ENCODE data around the gene OR51A4. TPM values are rescaled to one million over a fixed set of nuclear protein-coding genes. Genes with fewer than 3 reads are reported as not detected.
"Not testable (repeated sequence)": the region's sequence is repeated elsewhere in the genome, so short reads cannot be mapped to it uniquely, and the experiment has no call there.

The OR51A4 gene
- not detected in 2 replicates for total RNA-seq (2014; rRNA removed; shearing (Covaris generic))

GRCh38 chr11:4947505-4947904, at the start of gene OR51A4:
Gene OR51A4 (minus strand): TSS chr11:4947605. CDS start chr11:4947100, 505 bp downstream.
- Histone ChIP-seq H3K27me3 (ENCODE audit: control insufficient read depth, insufficient read depth, low read length) (no peaks in the 10 kb centered on the region), H3K36me3 (replicated peaks; ENCODE audit: control insufficient read depth, insufficient read depth, low read length) (no peaks in the 10 kb centered on the region), H3K4me3 (ENCODE audit: insufficient read depth, low read depth, low read length) (no peak within 1 kb of the TSS)
- no peak for DNase-seq

- Histone ChIP-seq H3K4me3 (ENCODE audit: insufficient read depth, low read depth, low read length) (no peak within 1 kb of the TSS), H3K36me3 (replicated peaks; ENCODE audit: control insufficient read depth, insufficient read depth, low read length) (no peaks in the 10 kb centered on the region), H3K27me3 (ENCODE audit: control insufficient read depth, insufficient read depth, low read length) (no peaks in the 10 kb centered on the region)
- DNase-seq, result no peak
These were observed 47.1 kb upstream of the OR51A4 start, which contains the start of gene OR51L1 for GRCh38 chr11:4994551-4994950. Gene OR51L1 (plus strand): TSS chr11:4994851. CDS start chr11:4998983, 4,132 bp downstream.

GRCh38 chr11:4991060-4991459, 43.7 kb upstream of the OR51A4 start:
- no peak overlapping the region for H3K4me3 ChIP-seq (ENCODE audit: insufficient read depth, low read depth, low read length)
- H3K36me3 ChIP-seq (replicated peaks; ENCODE audit: control insufficient read depth, insufficient read depth, low read length), result no peaks in the 10 kb centered on the region
- no peaks in the 10 kb centered on the region for H3K27me3 ChIP-seq (ENCODE audit: control insufficient read depth, insufficient read depth, low read length)
- DNase-seq, result peak; percentile 3

- no peak overlapping the region for H3K4me3 ChIP-seq (ENCODE audit: insufficient read depth, low read depth, low read length)
These were observed 36.4 kb upstream of the OR51A4 start for GRCh38 chr11:4983841-4984240.

GRCh38 chr11:4982678-4983077, 35.3 kb upstream of the OR51A4 start:
- H3K36me3 ChIP-seq (replicated peaks; ENCODE audit: control insufficient read depth, insufficient read depth, low read length), result no peaks in the 10 kb centered on the region
- no peak overlapping the region for H3K4me3 ChIP-seq (ENCODE audit: insufficient read depth, low read depth, low read length)
- H3K27me3 ChIP-seq (ENCODE audit: control insufficient read depth, insufficient read depth, low read length), result no peaks in the 10 kb centered on the region
- no peak for DNase-seq

More at GRCh38 chr11:4983841-4984240, 36.4 kb upstream of the OR51A4 start:
- no peak for DNase-seq
- no peaks in the 10 kb centered on the region for H3K27me3 ChIP-seq (ENCODE audit: control insufficient read depth, insufficient read depth, low read length)
- H3K36me3 ChIP-seq (replicated peaks; ENCODE audit: control insufficient read depth, insufficient read depth, low read length), result no peaks in the 10 kb centered on the region

GRCh38 chr11:4979036-4979435, 31.6 kb upstream of the OR51A4 start:
- Histone ChIP-seq H3K36me3 (replicated peaks; ENCODE audit: control insufficient read depth, insufficient read depth, low read length) (no peaks in the 10 kb centered on the region), H3K27me3 (ENCODE audit: control insufficient read depth, insufficient read depth, low read length) (no peaks in the 10 kb centered on the region), H3K4me3 (ENCODE audit: insufficient read depth, low read depth, low read length) (no peak overlapping the region)
- no peak for DNase-seq

GRCh38 chr11:4975436-4975835, 28.0 kb upstream of the OR51A4 start:
- no peak for DNase-seq
- no peaks in the 10 kb centered on the region for H3K27me3 ChIP-seq (ENCODE audit: control insufficient read depth, insufficient read depth, low read length)
- no peak overlapping the region for H3K4me3 ChIP-seq (ENCODE audit: insufficient read depth, low read depth, low read length)
- H3K36me3 ChIP-seq (replicated peaks; ENCODE audit: control insufficient read depth, insufficient read depth, low read length), result no peaks in the 10 kb centered on the region

GRCh38 chr11:4962816-4963215, 15.4 kb upstream of the OR51A4 start:
- Histone ChIP-seq H3K4me3 (ENCODE audit: insufficient read depth, low read depth, low read length) (no peak overlapping the region), H3K27me3 (ENCODE audit: control insufficient read depth, insufficient read depth, low read length) (no peaks in the 10 kb centered on the region), H3K36me3 (replicated peaks; ENCODE audit: control insufficient read depth, insufficient read depth, low read length) (no peaks in the 10 kb centered on the region)
- no peak for DNase-seq

GRCh38 chr11:4960877-4961276, 13.5 kb upstream of the OR51A4 start:
- H3K36me3 ChIP-seq (replicated peaks; ENCODE audit: control insufficient read depth, insufficient read depth, low read length), result no peaks in the 10 kb centered on the region
- DNase-seq, result no peak
- H3K4me3 ChIP-seq (ENCODE audit: insufficient read depth, low read depth, low read length), result no peak overlapping the region
- no peaks in the 10 kb centered on the region for H3K27me3 ChIP-seq (ENCODE audit: control insufficient read depth, insufficient read depth, low read length)

GRCh38 chr11:4957396-4957795, 10.0 kb upstream of the OR51A4 start:
- H3K4me3 ChIP-seq (ENCODE audit: insufficient read depth, low read depth, low read length), result no peak overlapping the region
- no peaks in the 10 kb centered on the region for H3K36me3 ChIP-seq (replicated peaks; ENCODE audit: control insufficient read depth, insufficient read depth, low read length)
- no peaks in the 10 kb centered on the region for H3K27me3 ChIP-seq (ENCODE audit: control insufficient read depth, insufficient read depth, low read length)
- DNase-seq, result no peak

- H3K36me3 ChIP-seq (replicated peaks; ENCODE audit: control insufficient read depth, insufficient read depth, low read length); H3K4me3 ChIP-seq (ENCODE audit: insufficient read depth, low read depth, low read length); DNase-seq; H3K27me3 ChIP-seq (ENCODE audit: control insufficient read depth, insufficient read depth, low read length): not testable (repeated sequence)
These were observed 8.2 kb upstream of the OR51A4 start, which contains the start of gene OR51A2 for GRCh38 chr11:4955613-4956012. Gene OR51A2 (minus strand): TSS chr11:4955713. CDS start chr11:4955713, 0 bp downstream.

- H3K36me3 ChIP-seq (replicated peaks; ENCODE audit: control insufficient read depth, insufficient read depth, low read length), result no peaks in the 10 kb centered on the region
- no peak for DNase-seq
- H3K27me3 ChIP-seq (ENCODE audit: control insufficient read depth, insufficient read depth, low read length), result no peaks in the 10 kb centered on the region
- H3K4me3 ChIP-seq (ENCODE audit: insufficient read depth, low read depth, low read length), result no peak overlapping the region
These were observed 10.7 kb downstream of the OR51A4 start for GRCh38 chr11:4936745-4937144.

- H3K36me3 ChIP-seq (replicated peaks; ENCODE audit: control insufficient read depth, insufficient read depth, low read length), result no peaks in the 10 kb centered on the region
- DNase-seq, result no peak
- H3K27me3 ChIP-seq (ENCODE audit: control insufficient read depth, insufficient read depth, low read length), result no peaks in the 10 kb centered on the region
- no peak overlapping the region for H3K4me3 ChIP-seq (ENCODE audit: insufficient read depth, low read depth, low read length)
These were observed 14.7 kb downstream of the OR51A4 start for GRCh38 chr11:4932751-4933150.

- no peaks in the 10 kb centered on the region for H3K27me3 ChIP-seq (ENCODE audit: control insufficient read depth, insufficient read depth, low read length)
- H3K36me3 ChIP-seq (replicated peaks; ENCODE audit: control insufficient read depth, insufficient read depth, low read length), result no peaks in the 10 kb centered on the region
- DNase-seq, result no peak
- H3K4me3 ChIP-seq (ENCODE audit: insufficient read depth, low read depth, low read length), result no peak overlapping the region
These were observed 20.8 kb downstream of the OR51A4 start for GRCh38 chr11:4926608-4927007.

- H3K27me3 ChIP-seq (ENCODE audit: control insufficient read depth, insufficient read depth, low read length), result no peaks in the 10 kb centered on the region
- no peaks in the 10 kb centered on the region for H3K36me3 ChIP-seq (replicated peaks; ENCODE audit: control insufficient read depth, insufficient read depth, low read length)
- no peak within 1 kb of the TSS for H3K4me3 ChIP-seq (ENCODE audit: insufficient read depth, low read depth, low read length)
- DNase-seq, result no peak
These were observed 23.2 kb downstream of the OR51A4 start, which contains the start of gene OR51G1 for GRCh38 chr11:4924239-4924638. Gene OR51G1 (minus strand): TSS chr11:4924339. CDS start chr11:4924339, 0 bp downstream.

GRCh38 chr11:4922304-4922703, 25.1 kb downstream of the OR51A4 start:
- Histone ChIP-seq H3K36me3 (replicated peaks; ENCODE audit: control insufficient read depth, insufficient read depth, low read length) (no peaks in the 10 kb centered on the region), H3K4me3 (ENCODE audit: insufficient read depth, low read depth, low read length) (no peak overlapping the region), H3K27me3 (ENCODE audit: control insufficient read depth, insufficient read depth, low read length) (no peaks in the 10 kb centered on the region)
- DNase-seq, result no peak
